Daoy (cell line): Measurements from ENCODE around the gene TC2N. TPM values are rescaled to one million over a fixed set of nuclear protein-coding genes. Genes with fewer than 3 reads are reported as not detected.
"Not testable (repeated sequence)": the region's sequence is repeated elsewhere in the genome, so short reads cannot be mapped to it uniquely, and the experiment has no call there.

Experiments used
- DNase-seq: peaks from one replicate; pipeline ENCODE4 v3.0.0-alpha.2; 2015; ENCODE audit warnings: low read depth
- total RNA-seq: library from RNA; depleted of rRNA; stranded (reverse); fragments of >200 nt; shearing (Covaris generic); gene quantifications from 2 replicates; pipeline ENCODE4 v1.2.3, GENCODE V29; 2014

Gene TC2N
- total RNA-seq, 1 experiment from 2014 or later, result 3.1 TPM

DNA sequence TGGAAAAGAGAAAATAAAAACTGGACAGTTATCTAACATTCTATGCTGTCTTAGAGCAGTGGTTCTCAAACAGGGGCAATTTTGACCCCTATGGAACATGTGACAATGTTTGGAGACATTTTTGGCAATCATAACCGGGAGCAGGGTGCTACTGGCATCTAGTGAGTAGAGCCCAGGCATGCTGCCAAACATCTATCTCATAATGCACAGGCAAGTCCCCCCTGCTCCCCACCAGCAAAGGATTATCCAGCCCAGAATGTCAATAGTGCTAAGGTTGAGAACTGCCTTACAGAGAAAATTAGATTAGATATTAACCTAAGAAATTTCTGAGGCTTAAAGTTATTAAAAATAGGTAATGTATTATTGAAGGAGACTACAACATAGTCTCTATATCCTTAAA lies 112.5 kb downstream of the TC2N start:
- no peak for DNase-seq

- no peak for DNase-seq
Measured at GRCh38 chr14:91754185-91754584, 113.2 kb downstream of the TC2N start.

DNA sequence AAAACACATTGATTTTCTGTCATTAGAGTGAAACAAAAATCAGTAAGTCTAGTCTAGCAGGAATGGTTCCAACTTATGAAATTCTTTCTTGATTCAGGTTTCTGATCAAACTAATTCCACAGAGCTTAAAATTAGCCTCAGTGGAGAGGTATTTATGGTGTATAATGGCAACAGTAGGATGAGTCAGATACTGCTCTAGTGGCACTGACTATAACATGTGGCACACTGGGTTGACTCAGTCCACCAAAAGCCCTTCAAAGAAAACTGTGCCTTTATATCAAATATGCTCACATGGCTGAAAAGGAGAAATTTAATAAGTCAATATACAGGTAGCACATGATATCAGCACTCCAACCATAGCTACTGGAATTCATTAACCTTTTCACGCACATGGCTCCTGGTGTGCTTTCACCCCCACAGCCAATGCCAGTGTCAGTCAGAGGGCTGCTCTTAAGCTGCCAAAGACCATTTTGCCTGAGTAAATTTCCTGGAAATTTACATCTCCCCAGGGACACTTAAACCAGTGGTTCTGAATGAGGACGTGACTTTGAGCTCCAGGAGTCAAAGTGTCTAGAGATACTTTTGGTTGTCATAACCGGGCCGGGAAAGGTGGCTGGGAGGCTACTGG lies 113.7 kb downstream of the TC2N start:
- peak; percentile 32 for DNase-seq

GRCh38 chr14:91752961-91753360 lies 114.4 kb downstream of the TC2N start:
- DNase-seq, result no peak

- DNase-seq, result no peak
Measured at GRCh38 chr14:91751719-91752118, 115.6 kb downstream of the TC2N start.

DNA sequence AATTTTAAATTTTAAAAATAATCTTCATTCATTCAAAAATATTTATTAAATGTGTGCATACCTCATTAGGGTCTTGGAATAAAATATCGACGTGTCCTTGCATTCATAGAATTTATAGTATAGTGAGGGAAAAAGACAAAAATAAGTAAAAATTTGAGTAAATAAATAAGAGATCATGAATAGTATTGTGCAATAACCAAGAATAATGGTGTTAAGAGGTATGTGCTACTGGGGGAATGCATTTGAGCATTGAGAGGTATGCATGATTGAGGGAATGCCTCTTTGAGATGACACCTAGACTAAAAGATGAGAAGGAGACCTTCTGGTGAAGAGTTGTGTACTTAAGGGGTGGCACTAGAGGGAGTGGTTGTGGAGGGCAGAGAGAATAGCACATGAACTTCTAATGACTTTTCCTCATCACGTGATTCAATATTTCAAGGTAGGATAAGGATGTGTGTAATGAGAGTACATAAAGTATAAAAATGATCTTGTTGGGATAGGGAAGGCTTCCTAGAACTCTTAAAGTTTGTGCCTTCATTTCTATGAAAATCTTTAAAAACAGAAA lies 116.6 kb downstream of the TC2N start:
- DNase-seq, result no peak

DNA sequence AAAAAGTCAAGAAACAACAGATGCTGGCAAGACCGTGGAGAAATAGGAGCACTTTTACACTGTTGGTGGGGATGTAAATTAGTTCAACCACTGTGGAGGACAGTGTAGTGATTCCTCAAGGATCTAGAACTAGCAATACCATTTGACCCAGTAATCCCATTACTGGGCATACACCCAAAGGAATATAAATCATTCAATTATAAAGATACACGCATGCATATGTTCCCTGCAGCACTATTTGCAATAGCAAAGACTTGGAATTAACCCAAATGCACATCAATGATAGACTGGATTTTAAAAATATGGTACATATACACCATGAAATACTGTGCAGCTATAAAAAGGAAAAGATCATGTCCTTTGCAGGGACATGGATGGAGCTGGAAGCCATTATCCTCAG lies 117.5 kb downstream of the TC2N start:
- DNase-seq, result no peak

GRCh38 chr14:91748049-91748448 lies 119.3 kb downstream of the TC2N start:
- DNase-seq, result no peak

- DNase-seq, result no peak
Measured at GRCh38 chr14:91745344-91745743, 122.0 kb downstream of the TC2N start.

DNA sequence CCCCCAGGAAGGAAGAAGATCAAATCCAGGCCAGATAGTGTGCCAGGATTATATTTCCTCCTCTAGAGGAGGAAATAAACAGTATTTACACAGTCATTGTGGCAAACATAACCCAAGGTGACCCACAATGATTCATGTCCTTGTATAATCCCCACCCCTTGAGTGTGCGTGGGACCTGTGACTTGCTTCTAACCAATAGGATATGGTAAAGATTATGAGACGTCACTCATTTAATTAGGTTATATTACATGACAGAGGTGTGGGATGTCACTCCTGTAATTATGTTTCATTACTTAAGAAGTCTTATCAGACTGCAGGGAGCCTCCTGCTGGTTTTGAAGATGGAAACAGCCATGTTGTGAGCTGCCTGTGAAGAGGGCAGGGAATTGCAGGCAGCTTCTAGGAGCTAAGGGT lies 123.3 kb downstream of the TC2N start:
- peak; percentile 43 for DNase-seq

GRCh38 chr14:91743305-91743653 lies 124.1 kb downstream of the TC2N start:
- DNase-seq, result no peak

DNA sequence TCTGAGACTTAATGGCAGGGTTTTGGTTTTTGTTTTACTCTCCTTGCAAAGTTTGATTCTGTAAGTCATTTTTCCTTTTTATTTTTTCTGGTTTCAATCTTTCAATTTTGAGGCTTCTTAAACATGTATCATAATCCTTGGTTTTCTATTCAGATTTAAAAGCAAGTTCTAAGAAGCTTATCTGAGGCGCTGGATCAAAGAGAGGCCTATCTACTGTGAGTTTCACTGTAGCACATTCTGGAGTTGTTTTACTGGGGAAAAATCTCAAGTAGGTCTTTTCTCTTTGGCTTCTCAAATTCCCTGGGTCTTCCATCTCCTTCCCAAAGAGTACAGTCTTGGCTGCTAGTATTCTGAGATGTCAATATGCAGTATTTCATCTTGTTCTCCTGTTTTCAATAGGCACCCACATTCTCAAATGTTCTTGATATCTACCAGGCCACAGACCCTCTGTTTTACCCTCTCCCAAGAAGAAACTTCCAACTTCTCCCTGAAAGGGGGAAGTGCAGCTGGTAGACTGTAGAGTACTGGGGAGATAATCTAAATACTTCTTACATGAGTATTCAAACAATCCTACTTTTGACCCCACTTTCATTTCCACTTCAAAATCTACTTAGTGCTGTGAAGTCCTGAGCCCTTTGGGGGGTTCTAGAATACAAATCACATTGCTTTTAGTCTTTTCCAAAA lies 124.6 kb downstream of the TC2N start:
- DNase-seq, result no peak

GRCh38 chr14:91739867-91740266 lies 127.5 kb downstream of the TC2N start:
- not testable (repeated sequence) for DNase-seq

- peak; percentile 18 for DNase-seq
Measured at GRCh38 chr14:91737619-91738018, 129.7 kb downstream of the TC2N start.

- DNase-seq, result no peak
Measured at GRCh38 chr14:91732859-91733477, 134.4 kb downstream of the TC2N start.

- DNase-seq, result no peak
Measured at GRCh38 chr14:91732439-91732838, 134.9 kb downstream of the TC2N start.

- no peak for DNase-seq
Measured at GRCh38 chr14:91731986-91732385, 135.3 kb downstream of the TC2N start, which contains the start of gene CATSPERB. TSS of gene CATSPERB (minus strand) at chr14:91732086. CDS start at chr14:91729479, 2,607 bp downstream.

GRCh38 chr14:91731018-91731417 lies 136.3 kb downstream of the TC2N start:
- no peak for DNase-seq

DNA sequence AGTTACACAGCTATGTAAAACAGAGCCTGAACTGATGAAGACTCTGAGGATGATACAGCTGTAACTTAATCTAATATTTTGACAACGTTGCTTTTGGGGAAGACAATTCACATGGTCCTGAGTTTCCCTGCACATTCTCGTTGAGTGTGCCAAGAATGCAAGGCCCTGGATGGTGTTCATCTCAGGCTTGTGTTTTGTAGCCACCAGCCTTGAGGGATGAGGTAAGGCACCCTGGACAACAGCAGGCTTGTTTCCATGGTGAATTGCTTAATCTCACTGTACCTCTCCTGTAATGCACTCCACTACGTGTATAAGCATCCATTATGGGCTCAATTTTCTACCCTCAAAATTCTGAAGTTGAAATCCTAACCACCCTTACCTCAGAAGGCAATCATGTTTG lies 137.6 kb downstream of the TC2N start:
- no peak for DNase-seq
